T47D (cell line): ENCODE data around the gene RRAS2.

Experiments used
- DNase-seq, 2 experiments: peaks; one replicate each; pipeline versions ENCODE4 v3.0.0 to v3.0.0-alpha.2; 2011 to 2012; ENCODE audit warnings: low read depth in 1 of 2, low spot score in 1 of 2
- JUND ChIP-seq: IDR thresholded peaks from 2 replicates; pipeline ENCODE4 v1.6.1; 2012; ENCODE audit warnings: low read depth
- in situ Hi-C: cut with HindIII; loops from 2 replicates; pipeline ENCODE4 v1.10.0; 2016; ENCODE audit warnings: low sequenced_read_pairs, low pct_unique_long_range_greater_than_20kb

The RRAS2 gene

DNA sequence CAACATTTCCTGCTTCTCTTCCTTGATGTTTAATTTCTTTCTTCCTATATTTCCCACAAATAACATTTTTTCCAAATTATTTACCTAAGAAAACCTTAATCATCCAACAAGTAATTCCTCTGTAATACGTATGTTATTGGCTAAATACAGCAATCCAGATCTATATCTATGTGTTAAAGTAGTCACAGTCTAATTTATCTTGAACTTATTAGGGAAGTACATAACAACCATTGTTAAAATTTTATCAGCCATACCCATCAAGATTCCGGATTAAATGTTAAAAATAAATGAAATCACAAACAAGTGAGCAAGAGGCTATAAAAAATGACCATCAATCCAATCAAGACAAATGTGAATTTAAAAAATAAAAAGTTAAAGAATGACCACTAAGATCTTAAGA is 36.5 kb downstream of the RRAS2 start:
- TF ChIP-seq JUND = no peak
- in situ Hi-C loops = no loop called here
- DNase-seq = no peak

GRCh38 chr11:14320020-14320419 is 39.0 kb downstream of the RRAS2 start:
- no peak for TF ChIP-seq JUND
- no peak for DNase-seq
- in situ Hi-C loops = no loop called here

GRCh38 chr11:14318581-14318981 is 40.4 kb downstream of the RRAS2 start:
- TF ChIP-seq JUND = no peak
- no peak for DNase-seq
- in situ Hi-C loops = no loop called here

- in situ Hi-C loops = no loop called here
- DNase-seq = no peak
- no peak for TF ChIP-seq JUND
Observed at GRCh38 chr11:14317659-14318325, 41.2 kb downstream of the RRAS2 start.

DNA sequence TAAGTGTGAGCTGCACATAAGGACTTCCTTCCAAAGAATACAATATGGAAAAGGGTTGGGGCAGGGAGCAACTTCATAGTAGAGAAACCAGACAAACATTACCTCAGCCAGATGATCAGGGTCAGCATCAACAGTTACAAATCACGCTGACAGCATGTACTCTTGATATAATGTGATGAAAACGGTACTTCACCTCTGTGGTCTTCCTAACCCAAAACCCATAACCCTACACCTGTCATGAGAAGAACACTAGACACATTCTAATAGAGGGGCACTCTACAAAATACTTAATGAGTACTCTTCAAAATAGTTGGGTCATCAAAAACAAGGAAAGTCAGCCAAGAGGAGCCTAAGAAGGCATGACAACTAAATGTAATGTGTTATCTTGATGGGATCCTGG is 43.9 kb downstream of the RRAS2 start:
- in situ Hi-C loops = no loop called here
- TF ChIP-seq JUND = no peak
- DNase-seq = no peak

DNA sequence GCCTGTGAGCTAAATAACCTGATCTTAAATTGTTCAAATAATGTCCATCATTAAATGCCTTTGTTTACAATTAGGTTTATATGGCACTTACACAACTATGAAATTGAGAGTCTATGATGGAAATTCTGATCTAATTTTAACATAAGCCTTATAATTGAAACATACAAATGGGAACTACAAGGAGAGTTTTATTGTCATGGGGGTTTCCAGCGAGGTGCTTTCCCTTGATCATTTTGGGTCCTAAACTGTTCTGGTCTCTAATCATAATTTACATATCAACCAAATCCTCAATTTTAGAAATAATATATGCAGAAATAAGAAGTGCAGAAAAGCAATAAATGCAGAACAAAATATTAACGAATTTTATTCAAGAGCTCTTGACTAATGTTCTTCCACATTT is 44.9 kb downstream of the RRAS2 start:
- in situ Hi-C loops = no loop called here
- no peak for TF ChIP-seq JUND
- DNase-seq = no peak

DNA sequence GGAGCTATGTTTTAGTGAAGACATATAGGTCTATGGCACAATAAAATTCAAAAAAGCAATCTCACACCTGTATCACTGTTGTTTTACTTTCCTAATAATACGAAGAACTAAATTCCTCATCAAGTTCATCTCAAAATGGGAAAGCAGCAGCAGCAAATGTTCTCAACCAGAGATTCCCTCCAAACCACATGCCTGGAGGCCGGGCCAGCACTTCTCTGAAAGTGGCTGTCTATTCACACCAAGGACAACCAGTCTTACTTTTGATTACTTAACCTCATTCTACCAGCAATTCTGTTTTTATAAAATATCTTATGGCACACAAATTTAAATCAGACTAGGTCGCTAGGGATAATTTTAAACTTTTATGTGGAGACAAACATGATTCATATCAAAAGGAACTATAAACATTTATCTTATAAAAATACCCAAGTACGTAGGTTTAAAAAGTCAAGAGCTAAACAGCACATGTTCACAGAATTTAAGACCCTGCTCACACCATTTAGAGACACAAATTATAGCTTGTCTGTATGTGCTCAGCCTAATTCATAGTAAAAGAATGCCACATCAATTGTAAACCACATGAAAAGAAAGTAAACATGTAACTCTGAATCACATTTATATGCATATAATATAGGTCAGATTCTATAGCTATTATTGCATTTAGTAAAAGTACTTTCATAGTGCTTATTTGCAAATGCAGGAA is 46.1 kb downstream of the RRAS2 start:
- in situ Hi-C loops = no loop called here
- TF ChIP-seq JUND = no peak
- DNase-seq = no peak

DNA sequence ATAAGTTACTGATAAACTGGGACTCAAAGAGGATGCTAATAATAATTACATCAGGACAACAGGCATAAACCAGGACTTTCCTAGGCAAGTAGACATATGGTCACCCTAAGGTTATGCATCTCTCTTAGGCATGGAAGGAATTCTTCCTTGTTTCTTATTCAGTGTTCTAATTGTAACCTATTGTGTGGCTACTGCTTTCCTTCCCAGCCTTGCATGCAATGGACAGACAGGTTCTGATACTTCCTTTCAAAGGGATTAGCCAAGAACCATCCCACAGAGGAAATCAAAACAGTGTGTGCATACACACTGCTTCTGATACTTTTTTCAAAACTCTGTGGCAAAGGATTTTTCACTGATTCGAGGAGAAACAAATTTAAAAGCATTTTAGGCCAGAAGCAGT is 48.3 kb downstream of the RRAS2 start:
- in situ Hi-C loops = no loop called here
- TF ChIP-seq JUND = no peak
- DNase-seq = no peak

DNA sequence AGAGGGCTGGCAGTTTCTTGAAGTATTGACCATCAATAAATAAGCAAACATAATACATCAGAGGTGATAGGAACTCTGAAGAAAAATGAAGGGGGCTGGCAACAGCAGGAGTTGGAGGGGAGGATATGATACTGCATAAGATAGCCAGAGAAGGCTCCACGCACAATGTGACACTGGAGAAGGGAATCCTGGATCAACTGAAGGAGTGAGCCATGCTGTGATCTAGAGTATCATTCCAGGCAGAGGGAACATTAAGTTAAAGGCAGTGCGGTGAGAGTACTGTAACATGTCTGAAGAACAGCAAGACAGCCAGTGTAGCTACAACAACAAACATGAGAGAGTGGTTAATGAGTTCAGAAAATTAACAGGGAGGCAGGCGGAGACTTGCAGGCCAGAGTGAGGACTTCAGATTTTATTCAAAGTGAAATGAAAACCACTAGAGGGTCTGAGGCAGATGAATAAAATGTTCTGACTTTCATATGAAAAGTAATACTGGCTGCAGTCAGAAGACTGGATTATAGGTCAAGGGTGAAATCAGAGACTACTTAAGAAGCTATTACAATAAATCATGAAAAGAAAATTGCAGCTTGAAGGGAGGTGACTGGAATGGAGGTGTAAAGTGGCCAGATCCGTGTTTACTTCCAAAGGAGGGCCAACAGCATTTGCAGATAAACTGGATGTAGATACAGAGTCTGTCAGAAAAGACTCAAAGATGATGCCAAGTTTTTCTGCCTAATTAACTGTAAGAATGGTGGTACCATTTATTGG is 49.4 kb downstream of the RRAS2 start:
- TF ChIP-seq JUND = no peak
- in situ Hi-C loops = no loop called here
- no peak for DNase-seq

DNA sequence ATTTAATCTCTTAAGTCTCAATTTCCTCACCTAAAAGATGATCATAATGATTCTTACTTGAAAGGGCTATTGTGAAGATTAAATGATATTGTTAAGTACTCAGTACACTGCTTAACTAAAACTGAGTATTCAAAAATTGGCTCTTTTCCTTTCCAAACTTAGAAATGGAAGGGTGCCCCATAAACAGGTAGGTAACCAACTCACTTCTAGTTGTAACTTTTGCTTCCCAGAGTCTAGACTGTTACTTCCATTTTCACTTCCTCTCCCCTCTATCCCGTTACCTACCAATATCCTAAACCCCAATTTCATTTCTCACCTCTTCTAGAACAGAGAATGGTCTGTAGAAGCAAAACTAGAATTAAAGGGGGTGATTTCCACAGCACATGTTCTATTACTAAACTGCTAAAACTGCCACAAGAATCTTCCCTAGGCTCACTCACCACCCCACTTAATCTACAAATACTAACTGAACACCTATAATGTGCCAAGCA is 50.0 kb downstream of the RRAS2 start:
- DNase-seq = no peak
- in situ Hi-C loops = no loop called here
- no peak for TF ChIP-seq JUND

GRCh38 chr11:14308114-14308896 is 50.7 kb downstream of the RRAS2 start:
- DNase-seq = peak; percentile 18 to 40
- in situ Hi-C loops = no loop called here

GRCh38 chr11:14306481-14306880 is 52.5 kb downstream of the RRAS2 start:
- no peak for TF ChIP-seq JUND
- in situ Hi-C loops = no loop called here
- DNase-seq = no peak

More at GRCh38 chr11:14308114-14308896, 50.7 kb downstream of the RRAS2 start:
- TF ChIP-seq JUND = no peak
